VCaP (cell line): ENCODE results near the gene ZFAND3.

ENCODE experiments used
- H3K27ac ChIP-seq: fragments of 450-650 bp; 2 replicates; pipeline ENCODE4 v1.5.1; 2017
- TF ChIP-seq, protein P1 (sequence below): fragments of 450-650 bp; conservative IDR thresholded peaks from 2 replicates; pipeline ENCODE4 v1.5.1; 2017; ENCODE audit warnings: mild to moderate bottlenecking, moderate library complexity

ZFAND3 gene

DNA sequence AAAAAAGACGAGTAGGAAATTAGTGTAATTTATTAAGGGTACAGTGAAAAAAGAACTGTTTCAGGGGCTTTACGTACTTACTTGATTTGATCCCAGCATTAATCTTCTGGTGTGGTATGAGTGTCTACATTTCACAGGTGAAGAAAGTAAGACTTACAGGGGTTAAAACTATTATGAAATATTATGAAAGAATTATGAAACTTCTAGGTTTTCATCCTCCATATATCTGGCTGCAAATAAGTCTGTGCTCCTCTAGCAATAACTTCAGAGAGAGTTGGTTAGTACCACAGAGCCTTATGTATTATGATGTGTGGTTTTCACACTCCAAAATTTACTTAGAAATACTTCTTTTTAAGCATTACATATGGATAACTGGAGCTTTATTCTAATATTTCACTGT lies 41.9 kb downstream of the ZFAND3 start:
- TF ChIP-seq, protein P1, sequence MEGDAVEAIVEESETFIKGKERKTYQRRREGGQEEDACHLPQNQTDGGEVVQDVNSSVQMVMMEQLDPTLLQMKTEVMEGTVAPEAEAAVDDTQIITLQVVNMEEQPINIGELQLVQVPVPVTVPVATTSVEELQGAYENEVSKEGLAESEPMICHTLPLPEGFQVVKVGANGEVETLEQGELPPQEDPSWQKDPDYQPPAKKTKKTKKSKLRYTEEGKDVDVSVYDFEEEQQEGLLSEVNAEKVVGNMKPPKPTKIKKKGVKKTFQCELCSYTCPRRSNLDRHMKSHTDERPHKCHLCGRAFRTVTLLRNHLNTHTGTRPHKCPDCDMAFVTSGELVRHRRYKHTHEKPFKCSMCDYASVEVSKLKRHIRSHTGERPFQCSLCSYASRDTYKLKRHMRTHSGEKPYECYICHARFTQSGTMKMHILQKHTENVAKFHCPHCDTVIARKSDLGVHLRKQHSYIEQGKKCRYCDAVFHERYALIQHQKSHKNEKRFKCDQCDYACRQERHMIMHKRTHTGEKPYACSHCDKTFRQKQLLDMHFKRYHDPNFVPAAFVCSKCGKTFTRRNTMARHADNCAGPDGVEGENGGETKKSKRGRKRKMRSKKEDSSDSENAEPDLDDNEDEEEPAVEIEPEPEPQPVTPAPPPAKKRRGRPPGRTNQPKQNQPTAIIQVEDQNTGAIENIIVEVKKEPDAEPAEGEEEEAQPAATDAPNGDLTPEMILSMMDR = no peak

DNA sequence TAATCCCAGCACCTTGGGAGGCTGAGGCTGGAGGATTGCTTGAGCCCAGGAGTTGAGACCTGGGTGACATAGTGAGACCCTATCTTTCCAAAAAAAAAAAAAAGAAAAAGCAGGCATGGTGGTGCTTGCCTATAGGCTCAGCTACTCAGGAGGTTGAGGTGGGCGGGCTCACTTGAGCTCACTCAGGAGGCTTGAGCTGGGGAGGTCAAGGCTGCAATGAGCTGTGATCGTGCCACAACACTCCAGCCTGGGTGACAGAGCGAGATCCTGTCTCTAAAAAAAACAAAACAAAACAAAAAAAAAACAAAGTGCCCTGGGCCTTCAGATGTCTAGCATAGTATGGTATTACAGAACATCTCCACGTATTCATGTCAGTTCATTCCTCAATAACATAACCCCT lies 42.9 kb downstream of the ZFAND3 start:
- TF ChIP-seq, protein P1 = no peak
- H3K27ac ChIP-seq = no peak overlapping the region

More for the DNA sequence above, 41.9 kb downstream of the ZFAND3 start:
- H3K27ac ChIP-seq = no peak overlapping the region

DNA sequence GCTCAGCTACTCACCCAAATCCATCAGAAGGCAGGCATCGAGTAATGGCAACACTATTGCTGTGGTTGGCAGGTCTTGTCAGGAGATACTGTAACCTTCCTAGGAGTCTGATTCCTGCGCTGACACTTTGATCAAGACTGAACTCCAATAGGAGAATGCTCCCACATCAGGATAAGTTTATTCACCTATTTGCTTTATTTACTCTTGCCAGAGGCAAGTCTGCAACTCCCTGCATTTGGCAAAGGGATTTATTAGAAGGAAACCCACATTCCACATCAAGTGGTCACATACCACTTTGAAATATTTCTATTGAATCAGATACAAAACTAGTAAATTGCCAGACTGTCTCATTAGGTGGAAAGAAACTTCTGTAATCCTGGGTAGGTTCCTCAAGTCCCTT lies 43.5 kb downstream of the ZFAND3 start:
- H3K27ac ChIP-seq = no peak overlapping the region
- TF ChIP-seq, protein P1 = no peak

DNA sequence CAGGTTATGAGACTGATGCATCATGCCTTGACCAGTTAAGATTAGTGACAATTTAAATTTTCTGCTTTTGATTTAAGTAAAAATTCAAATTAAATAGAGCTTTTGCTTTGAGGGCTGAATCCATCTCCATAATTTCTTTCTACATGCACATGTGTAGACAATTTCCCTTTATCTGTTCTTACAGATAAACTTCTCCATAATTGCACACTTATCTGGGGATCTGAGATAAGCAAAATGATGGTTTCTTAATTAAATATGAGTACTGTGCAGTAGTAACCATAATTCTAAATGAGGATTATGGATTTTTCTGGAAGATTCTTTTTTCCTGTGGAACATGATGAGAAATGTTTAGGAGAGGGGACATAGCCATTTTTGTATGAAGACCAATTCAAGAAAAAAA lies 44.7 kb downstream of the ZFAND3 start:
- H3K27ac ChIP-seq = no peak overlapping the region
- TF ChIP-seq, protein P1 = no peak

DNA sequence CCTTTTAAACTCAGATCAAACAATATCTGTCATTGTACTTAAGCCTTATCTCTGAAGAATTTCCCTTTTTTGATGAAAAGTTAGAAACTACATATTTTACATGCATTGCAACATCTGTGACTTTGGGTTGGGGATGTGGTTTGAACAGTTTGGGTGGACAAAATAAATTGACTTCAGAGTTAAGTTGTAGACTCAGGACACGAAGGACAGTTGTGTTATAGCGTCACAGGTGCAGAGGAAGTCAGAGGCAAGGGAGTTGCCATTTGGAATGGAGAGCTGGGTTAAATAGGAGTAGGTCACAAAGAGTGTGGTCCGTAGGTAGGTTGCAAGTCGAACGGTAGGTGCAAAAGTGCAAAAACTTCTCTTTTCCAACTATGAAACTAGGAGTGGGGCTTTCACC lies 46.0 kb downstream of the ZFAND3 start:
- H3K27ac ChIP-seq = no peak overlapping the region
- TF ChIP-seq, protein P1 = no peak

DNA sequence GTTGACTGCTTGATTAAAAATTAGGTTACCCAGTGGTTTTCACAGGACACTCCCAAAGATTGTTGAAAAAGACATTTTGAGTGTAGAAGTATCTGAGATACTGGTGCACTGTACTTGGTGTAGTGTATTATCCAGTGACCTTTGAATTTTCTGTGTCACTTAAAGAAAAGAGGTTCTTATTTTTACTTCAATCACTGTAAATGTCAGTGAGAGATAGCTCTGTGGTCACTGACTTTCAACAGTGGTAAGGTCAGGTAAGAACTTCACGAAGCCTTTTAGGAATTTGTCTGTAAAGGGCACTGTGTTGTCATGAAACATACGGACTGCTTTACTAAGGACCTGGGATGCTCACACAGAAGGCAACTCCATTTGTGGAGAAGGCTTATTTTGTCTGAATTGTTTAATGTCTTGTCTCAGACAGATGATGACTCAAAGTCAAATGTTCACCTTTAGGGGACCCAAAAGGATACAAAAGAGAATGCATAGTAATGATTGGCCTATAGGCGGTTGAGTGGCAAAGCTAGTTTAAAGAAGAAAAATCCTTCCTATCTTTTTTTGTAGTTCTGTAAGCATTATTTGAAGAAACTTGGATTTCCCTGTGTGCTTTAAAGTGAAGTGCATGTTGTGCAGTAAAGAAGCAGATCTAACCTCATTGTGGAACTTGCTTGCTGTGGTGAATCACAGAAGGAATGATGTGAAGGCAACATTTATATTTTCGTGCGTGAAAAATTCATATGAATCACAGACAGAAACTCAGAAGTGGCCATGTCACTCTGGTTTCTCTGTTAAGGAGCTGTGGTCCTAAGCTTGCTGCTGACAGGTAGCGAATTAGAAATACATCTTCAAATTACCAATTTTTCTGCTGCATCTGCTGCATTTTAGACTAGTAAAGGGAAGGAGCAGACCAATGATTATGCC lies 47.3 kb downstream of the ZFAND3 start:
- TF ChIP-seq, protein P1 = no peak
- no peak overlapping the region for H3K27ac ChIP-seq

DNA sequence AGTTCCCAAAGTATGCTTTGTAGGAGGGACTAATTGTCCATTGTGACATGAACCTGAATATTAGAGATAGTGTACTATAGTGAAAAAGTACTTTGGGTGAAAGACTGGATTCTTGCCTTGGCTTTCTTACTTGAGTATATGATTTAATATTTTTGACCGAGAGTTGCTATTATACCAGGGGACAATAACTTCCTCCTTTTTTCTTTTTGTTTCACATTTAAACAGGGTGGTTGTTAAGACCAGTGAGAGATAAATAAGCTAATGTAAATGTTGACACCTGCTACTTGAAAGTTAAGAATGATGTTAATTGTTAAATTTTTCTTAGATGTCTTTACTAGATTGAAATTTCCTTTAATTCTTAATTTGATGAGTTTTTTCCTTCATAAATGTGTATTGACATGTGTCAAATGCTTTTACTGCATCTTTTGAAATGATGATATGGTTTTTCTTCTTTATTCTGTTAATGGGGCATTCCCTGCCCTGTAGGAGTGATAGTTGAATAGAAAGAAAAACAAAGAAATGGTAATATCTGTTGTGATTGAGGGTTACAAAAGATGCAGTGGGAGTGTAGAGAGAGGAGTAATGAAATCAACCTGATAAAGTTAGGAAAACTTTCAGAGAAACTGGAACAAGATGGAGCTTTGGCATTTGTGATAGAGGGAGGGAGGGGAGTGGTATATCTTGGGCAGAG lies 48.4 kb downstream of the ZFAND3 start:
- no peak overlapping the region for H3K27ac ChIP-seq
- TF ChIP-seq, protein P1 = no peak
